Transverse colon (tissue), 4 donors: Measurements from ENCODE around the gene CIAO2A.
"Not testable (repeated sequence)": the region's sequence is repeated elsewhere in the genome, so short reads cannot be mapped to it uniquely, and the experiment has no call there.

ENCODE experiments used
- CTCF ChIP-seq, 5 experiments: fragments of 200-600 bp in 3 of 5; fragments of 450-650 bp in 2 of 5; sonication (generic) in 3 of 5; IDR thresholded peaks; 1 replicate in 2 of 5; 2 replicates in 3 of 5; pipeline ENCODE4 v1.5.1; 2016 to 2017; ENCODE audit warnings: antibody characterized with exemption in 5 of 5, inconsistent platforms in 3 of 5, mild to moderate bottlenecking in 2 of 5, moderate library complexity in 1 of 5
- EP300 ChIP-seq: sonication (generic); formaldehyde crosslinking; IDR thresholded peaks from one replicate; pipeline ENCODE4 v1.6.1; 2017; ENCODE audit warnings: antibody characterized with exemption, low read depth
- POLR2A ChIP-seq: fragments of 450-650 bp; IDR thresholded peaks from one replicate; pipeline ENCODE4 v1.6.1; 2016; ENCODE audit warnings: antibody characterized with exemption, mild to moderate bottlenecking, moderate library complexity
- POLR2AphosphoS5 ChIP-seq, 3 donors: sonication (generic); formaldehyde crosslinking; IDR thresholded peaks; one replicate each; pipeline ENCODE4 v1.6.1; 2016; ENCODE audit warnings: antibody characterized with exemption in 3 of 3

- TF ChIP-seq POLR2A; CTCF (IDR thresholded peaks at IDR 0.05); POLR2AphosphoS5 (IDR thresholded peaks at IDR 0.05); EP300: not testable (repeated sequence)
Observed at GRCh38 chr15:64110108-64110701, 16.6 kb upstream of the CIAO2A start.
